HEK293T (cell line): ENCODE measurements around the gene RBM8A.

Experiments used
- CTCF ChIA-PET: fragments of 350-600 bp; formaldehyde crosslinking; extraction: SDS; loops from one replicate; lab custom pipeline; 2021; ENCODE audit warnings: antibody characterized with exemption, inconsistent platforms; lab: Yijun Ruan, JAX
- POLR2A ChIA-PET: fragments of 350-600 bp; formaldehyde crosslinking; extraction: SDS; loops from one replicate; lab custom pipeline; 2020; ENCODE audit warnings: antibody characterized with exemption, inconsistent platforms; lab: Yijun Ruan, JAX
- DNase-seq: peaks from one replicate; pipeline ENCODE4 v3.0.0; 2012; ENCODE audit warnings: mixed read lengths; ENCODE audit errors: extremely low spot score
- ARNT ChIP-seq: fragments of 450-650 bp; IDR thresholded peaks from 2 replicates; pipeline ENCODE4 v1.6.1; 2017; ENCODE audit warnings: mild to moderate bottlenecking
- BHLHE40 ChIP-seq: fragments of 450-650 bp; IDR thresholded peaks from 2 replicates; pipeline ENCODE4 v1.6.1; 2016; ENCODE audit warnings: mild to moderate bottlenecking, moderate library complexity, borderline replicate concordance
- CTBP1 ChIP-seq: fragments of 450-650 bp; IDR thresholded peaks from 2 replicates; pipeline ENCODE4 v1.6.1; 2016; ENCODE audit warnings: borderline replicate concordance
- ELF4 ChIP-seq: fragments of 450-650 bp; IDR thresholded peaks from 2 replicates; pipeline ENCODE4 v1.6.1; 2017; ENCODE audit warnings: antibody characterized with exemption
- FOXA1 ChIP-seq: fragments of 450-650 bp; IDR thresholded peaks from 2 replicates; pipeline ENCODE4 v1.6.1; 2016; ENCODE audit warnings: mild to moderate bottlenecking
- FOXK2 ChIP-seq: fragments of 450-650 bp; IDR thresholded peaks from 2 replicates; pipeline ENCODE4 v1.6.1; 2016; ENCODE audit warnings: mild to moderate bottlenecking
- FOXM1 ChIP-seq: fragments of 450-650 bp; IDR thresholded peaks from 2 replicates; pipeline ENCODE4 v1.6.1; 2017; ENCODE audit warnings: mild to moderate bottlenecking, borderline replicate concordance
- HDGF ChIP-seq: fragments of 450-650 bp; IDR thresholded peaks from 2 replicates; pipeline ENCODE4 v1.6.1; 2017; ENCODE audit warnings: antibody characterized with exemption, borderline replicate concordance
- L3MBTL2 ChIP-seq: fragments of 450-650 bp; conservative IDR thresholded peaks from 2 replicates; pipeline ENCODE4 v1.6.1; 2016; ENCODE audit warnings: mild to moderate bottlenecking
- LEF1 ChIP-seq: fragments of 450-650 bp; IDR thresholded peaks from 2 replicates; pipeline ENCODE4 v1.6.1; 2017; ENCODE audit warnings: mild to moderate bottlenecking, borderline replicate concordance
- NFRKB ChIP-seq: fragments of 450-650 bp; IDR thresholded peaks from 2 replicates; pipeline ENCODE4 v1.6.1; 2016; ENCODE audit warnings: mild to moderate bottlenecking, moderate library complexity
- PKNOX1 ChIP-seq: fragments of 450-650 bp; IDR thresholded peaks from 2 replicates; pipeline ENCODE4 v1.6.1; 2016
- SP1 ChIP-seq: fragments of 450-650 bp; IDR thresholded peaks from 2 replicates; pipeline ENCODE4 v1.6.1; 2017
- SUZ12 ChIP-seq: fragments of 450-650 bp; IDR thresholded peaks from 2 replicates; pipeline ENCODE4 v1.6.1; 2016; ENCODE audit warnings: mild to moderate bottlenecking
- TARDBP ChIP-seq: fragments of 450-650 bp; IDR thresholded peaks from 2 replicates; pipeline ENCODE4 v1.6.1; 2016
- ZNF384 ChIP-seq: fragments of 450-650 bp; IDR thresholded peaks from 2 replicates; pipeline ENCODE4 v1.6.1; 2016

The RBM8A gene

DNA sequence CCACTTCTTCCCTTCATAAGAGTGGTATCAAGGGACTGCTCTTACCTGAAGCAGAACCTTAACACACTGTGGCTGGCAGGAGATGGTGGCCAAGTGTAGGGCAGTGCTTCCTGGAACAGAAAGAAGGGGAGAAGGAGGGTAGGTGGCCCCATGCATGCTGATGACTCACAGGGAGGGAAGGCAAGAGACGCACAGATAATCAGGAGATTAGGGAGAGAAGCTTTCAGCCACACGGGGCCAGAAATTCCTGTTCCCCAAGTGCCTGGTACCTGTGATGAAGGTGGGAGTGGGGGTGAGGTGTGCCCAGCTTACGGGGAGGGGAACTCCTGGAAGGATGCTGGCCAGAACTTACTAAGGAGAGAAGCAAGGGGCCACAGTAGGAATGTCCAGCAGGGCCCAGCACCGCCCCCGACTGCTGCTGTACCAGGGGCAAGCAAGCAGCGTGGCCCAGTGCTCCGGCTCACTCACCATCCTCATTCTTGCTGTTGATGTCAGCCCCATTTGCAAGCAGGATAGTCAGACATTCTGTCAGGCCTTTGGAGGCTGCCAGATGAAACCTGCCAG is 49.3 kb downstream of the RBM8A start:
- CTCF ChIA-PET = interaction anchor here (3.2 to 4.1 kb wide), 2 partner anchors 14 to 32 kb away, joined by 11 to 22 read pairs; partner anchors contain the start of gene NUDT17
- POLR2A ChIA-PET = no interaction called here
- TF ChIP-seq FOXK2 (no peak), SUZ12 (no peak), BHLHE40 (no peak), NFRKB (no peak), FOXM1 (no peak), SP1 (no peak), ZNF384 (no peak), FOXA1 (no peak), LEF1 (no peak), HDGF (no peak), ARNT (no peak), TARDBP (no peak), L3MBTL2 (no peak)
- no peak for DNase-seq

- no peak for TF ChIP-seq TARDBP
- no peak for TF ChIP-seq HDGF
- TF ChIP-seq FOXM1 = no peak
- TF ChIP-seq BHLHE40 = no peak
- TF ChIP-seq FOXA1 = no peak
- TF ChIP-seq NFRKB = no peak
- no peak for TF ChIP-seq L3MBTL2
- no peak for TF ChIP-seq ELF4
- TF ChIP-seq SP1 = no peak
- no peak for TF ChIP-seq CTBP1
- no peak for TF ChIP-seq LEF1
- POLR2A ChIA-PET = no interaction called here
- CTCF ChIA-PET = no interaction called here
- DNase-seq = no peak
Observed at GRCh38 chr1:145874646-145875045, 52.6 kb downstream of the RBM8A start.

DNA sequence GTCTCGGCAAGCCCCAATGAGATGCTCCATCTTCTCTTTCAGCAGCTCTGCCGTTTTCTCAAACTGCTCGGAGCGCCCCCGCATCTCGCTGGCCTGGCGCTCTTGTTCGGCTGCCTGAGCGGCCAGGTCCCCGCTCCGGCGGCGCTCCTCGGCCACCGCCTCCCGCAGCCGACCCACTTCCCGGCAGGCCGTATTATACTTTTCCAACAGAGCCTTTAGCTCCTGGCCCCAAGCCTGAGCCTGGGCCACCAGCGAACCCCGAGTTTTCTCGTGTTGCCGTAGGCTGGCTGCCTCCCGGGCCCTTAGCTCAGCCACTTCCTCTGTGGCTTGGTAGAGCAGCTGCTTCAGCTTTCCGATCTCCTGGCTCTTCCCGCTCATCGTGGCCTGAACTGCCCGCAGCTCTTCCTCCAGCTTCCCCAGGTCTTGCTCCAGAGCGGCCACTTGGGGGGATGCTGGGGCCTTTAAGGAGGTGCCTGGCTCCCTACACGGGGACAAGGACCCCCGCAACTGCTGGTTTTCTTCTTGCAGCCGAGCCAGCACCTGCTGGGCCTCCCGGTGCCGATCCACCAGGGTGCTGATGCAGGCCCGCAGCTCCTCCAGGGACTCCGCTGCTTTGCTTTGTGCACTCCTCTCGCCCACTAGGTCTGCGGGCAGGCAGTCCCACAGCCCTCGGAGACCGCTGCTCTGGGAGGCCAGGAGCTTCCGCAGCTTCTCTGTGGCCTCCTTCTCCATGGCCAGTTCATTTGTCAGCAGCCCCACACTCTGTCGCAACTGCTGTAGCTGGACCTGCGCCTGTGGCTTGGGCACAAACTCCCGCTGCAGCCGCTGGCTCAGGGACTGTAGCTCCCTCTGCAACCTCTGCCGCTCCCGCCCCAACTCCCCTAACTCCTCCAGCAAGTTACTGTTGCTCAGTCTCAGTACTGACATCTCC is 55.0 kb downstream of the RBM8A start:
- ChIA-PET CTCF (interaction anchor here (0.5 to 2.0 kb wide), 2 partner anchors 10 to 13 kb away, joined by 5 to 6 read pairs; partner anchors contain the start of gene PIAS3), POLR2A (interaction anchor here (1.1 to 2.3 kb wide), 5 partner anchors 12 to 48 kb away, joined by 3 to 21 read pairs (median 5); partner anchors contain the start of genes PIAS3, POLR3C and RNF115)
- no peak for DNase-seq
- no peak for TF ChIP-seq SUZ12
- no peak for TF ChIP-seq FOXA1
- no peak for TF ChIP-seq HDGF
- no peak for TF ChIP-seq BHLHE40
- no peak for TF ChIP-seq LEF1
- no peak for TF ChIP-seq ELF4
- no peak for TF ChIP-seq NFRKB
- no peak for TF ChIP-seq ZNF384
- no peak for TF ChIP-seq L3MBTL2
- TF ChIP-seq ARNT = no peak
- no peak for TF ChIP-seq PKNOX1
- no peak for TF ChIP-seq FOXM1
- no peak for TF ChIP-seq TARDBP
- no peak for TF ChIP-seq FOXK2
